ENCODE measurements around the gene PRKX.

Gene PRKX

DNA sequence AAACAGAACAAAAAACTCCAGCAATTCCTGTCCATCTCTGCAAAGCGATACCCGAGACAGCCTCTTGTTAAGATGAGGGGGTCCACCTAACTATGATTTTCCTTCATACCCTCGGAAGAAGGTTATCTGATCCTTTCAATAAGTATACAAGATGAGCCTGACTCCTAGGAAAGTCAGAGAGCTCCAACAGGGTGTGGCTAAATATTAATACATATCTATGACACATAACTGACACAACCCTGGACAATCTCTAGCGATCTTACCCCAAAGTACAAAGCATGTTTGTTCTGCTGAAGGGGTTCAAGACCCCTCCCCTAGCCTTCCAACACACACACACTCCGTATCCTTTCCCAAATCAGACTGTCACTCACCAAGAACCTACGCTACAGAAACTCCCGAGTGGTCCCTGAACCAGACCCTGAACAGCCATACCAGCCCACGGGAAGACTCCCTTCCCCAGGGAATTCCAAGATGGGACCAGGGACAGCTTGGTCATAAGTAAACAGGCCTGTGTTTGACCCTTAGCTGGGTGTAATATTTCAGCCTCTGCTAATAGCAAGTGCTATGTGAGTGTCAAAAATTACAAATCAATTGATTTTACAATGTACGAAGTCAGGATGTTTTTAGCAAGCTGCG lies 110.3 kb downstream of the PRKX start:
- TF ChIP-seq MAX (IDR thresholded peaks at IDR 0.05; ENCODE audit: low read depth, low read length) (no peak), POLR2A (IDR thresholded peaks at IDR 0.05; ENCODE audit: extremely low read depth, insufficient read length) (no peak), MYC (IDR thresholded peaks at IDR 0.05; ENCODE audit: low read depth, low read length) (no peak), CTCF (IDR thresholded peaks at IDR 0.05; ENCODE audit: low read depth, low read length) (no peak)
- no peak for DNase-seq (ENCODE audit: low read depth)
- H3K4me3 ChIP-seq (ENCODE audit: low read depth, low read length): no peak overlapping the region

DNA sequence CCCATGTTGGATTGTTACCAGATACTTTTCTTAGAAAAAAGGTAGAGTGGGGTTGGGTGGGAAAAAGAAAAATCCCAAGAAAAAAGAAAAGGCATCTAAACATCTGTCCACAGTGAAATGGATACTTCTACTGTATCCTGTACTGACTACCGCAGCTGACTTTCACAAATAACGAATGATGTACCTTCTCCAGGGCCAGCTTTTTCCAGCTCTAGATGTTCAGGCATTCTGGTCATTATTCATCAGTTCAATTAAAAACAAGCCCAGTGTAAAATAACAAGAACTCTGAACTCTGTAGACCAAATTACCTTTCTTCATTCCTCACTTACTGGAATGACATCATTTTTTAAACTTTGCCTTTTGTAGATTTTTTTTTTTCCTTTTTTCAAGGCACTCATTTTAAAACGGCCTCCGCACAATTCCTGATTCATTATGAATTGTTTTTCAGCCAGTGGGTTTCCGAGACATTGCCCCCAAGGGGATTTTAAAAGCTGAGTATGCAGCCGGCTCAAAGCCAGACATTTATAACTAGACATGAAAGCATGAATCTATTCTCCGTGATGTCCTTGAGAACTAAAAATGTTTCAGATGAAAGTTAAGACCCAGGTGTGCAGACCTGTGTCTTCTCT lies 113.5 kb downstream of the PRKX start:
- no peak for TF ChIP-seq POLR2A (IDR thresholded peaks at IDR 0.05; ENCODE audit: extremely low read depth, insufficient read length)
- TF ChIP-seq MAX (IDR thresholded peaks at IDR 0.05; ENCODE audit: low read depth, low read length): no peak
- no peak for TF ChIP-seq MYC (IDR thresholded peaks at IDR 0.05; ENCODE audit: low read depth, low read length)
- no peak for TF ChIP-seq CTCF (IDR thresholded peaks at IDR 0.05; ENCODE audit: low read depth, low read length)
- DNase-seq (ENCODE audit: low read depth): no peak
- no peak overlapping the region for H3K4me3 ChIP-seq (ENCODE audit: low read depth, low read length)

- no peak for DNase-seq (ENCODE audit: low read depth)
- no peak for TF ChIP-seq MAX (IDR thresholded peaks at IDR 0.05; ENCODE audit: low read depth, low read length)
- TF ChIP-seq CTCF (IDR thresholded peaks at IDR 0.05; ENCODE audit: low read depth, low read length): no peak
- no peak for TF ChIP-seq MYC (IDR thresholded peaks at IDR 0.05; ENCODE audit: low read depth, low read length)
- no peak for TF ChIP-seq POLR2A (IDR thresholded peaks at IDR 0.05; ENCODE audit: extremely low read depth, insufficient read length)
- no peak overlapping the region for H3K4me3 ChIP-seq (ENCODE audit: low read depth, low read length)
Observed at GRCh38 chrX:3598709-3599108, 114.7 kb downstream of the PRKX start.

- TF ChIP-seq MAX (IDR thresholded peaks at IDR 0.05; ENCODE audit: low read depth, low read length) (no peak), CTCF (IDR thresholded peaks at IDR 0.05; ENCODE audit: low read depth, low read length) (no peak), MYC (IDR thresholded peaks at IDR 0.05; ENCODE audit: low read depth, low read length) (no peak), POLR2A (IDR thresholded peaks at IDR 0.05; ENCODE audit: extremely low read depth, insufficient read length) (no peak)
- no peak overlapping the region for H3K4me3 ChIP-seq (ENCODE audit: low read depth, low read length)
- no peak for DNase-seq (ENCODE audit: low read depth)
Observed at GRCh38 chrX:3598046-3598605, 115.3 kb downstream of the PRKX start.

DNA sequence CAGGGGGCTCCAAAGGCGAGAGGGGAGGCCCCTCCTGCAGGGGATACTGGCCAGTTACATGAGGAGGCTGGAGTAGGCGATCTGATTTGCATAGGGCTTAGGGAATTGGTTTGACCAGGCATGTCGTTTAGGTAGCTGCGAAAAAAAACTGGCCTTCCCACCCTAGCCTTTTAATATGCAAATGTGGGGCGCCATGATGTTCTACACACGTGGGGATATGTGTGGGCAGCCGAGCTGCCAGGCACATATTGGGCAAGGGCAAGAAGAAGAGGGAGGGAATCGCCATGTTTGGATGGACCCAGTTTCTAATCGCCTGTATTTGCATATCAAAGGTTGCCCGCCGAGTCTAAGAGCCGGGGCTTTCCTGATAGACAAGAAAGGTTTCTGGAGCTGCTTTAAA lies 121.3 kb downstream of the PRKX start:
- no peak for DNase-seq (ENCODE audit: low read depth)
- no peak for TF ChIP-seq CTCF (IDR thresholded peaks at IDR 0.05; ENCODE audit: low read depth, low read length)
- TF ChIP-seq POLR2A (IDR thresholded peaks at IDR 0.05; ENCODE audit: extremely low read depth, insufficient read length): no peak
- TF ChIP-seq MAX (IDR thresholded peaks at IDR 0.05; ENCODE audit: low read depth, low read length): no peak
- no peak for TF ChIP-seq MYC (IDR thresholded peaks at IDR 0.05; ENCODE audit: low read depth, low read length)
- H3K4me3 ChIP-seq (ENCODE audit: low read depth, low read length): no peak overlapping the region

Measured in NB4 (cell line).